GM08714 (cell line): Measurements from ENCODE around the gene PIGP.
"Not testable (repeated sequence)": the region's sequence is repeated elsewhere in the genome, so short reads cannot be mapped to it uniquely, and the experiment has no call there.

Experiments
- H3K4me3 ChIP-seq: fragments of 200-500 bp; sonication (Bioruptor generic); 2 replicates; pipeline ENCODE4 v1.5.1; 2014; ENCODE audit warnings: mild to moderate bottlenecking, low read length, inconsistent platforms
- ZNF274 ChIP-seq: IDR thresholded peaks from 2 replicates; pipeline ENCODE4 v1.6.1; 2012; ENCODE audit warnings: mild to moderate bottlenecking, low read depth, low read length

The PIGP gene

DNA sequence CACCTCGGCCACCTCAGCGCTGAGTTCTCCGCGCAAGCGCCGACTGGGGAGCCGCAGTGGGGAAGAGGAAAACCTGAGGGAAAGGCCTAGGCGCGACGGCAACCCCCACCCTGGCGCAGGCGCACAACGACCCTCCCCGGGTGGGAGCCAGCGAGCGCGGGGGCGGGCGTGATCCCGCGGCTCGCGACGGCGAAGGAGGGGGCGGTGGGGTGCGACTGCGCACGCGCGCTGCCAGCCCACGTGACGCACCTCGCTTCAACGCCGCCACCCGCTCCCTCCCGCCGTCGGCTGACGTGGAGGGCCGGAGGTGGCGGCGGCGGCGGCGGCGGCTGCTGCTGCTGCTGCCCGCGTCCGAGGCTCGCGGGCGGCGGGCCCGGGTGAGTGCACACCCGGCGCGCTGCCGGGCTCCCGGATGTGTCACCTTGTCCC lies at the start of gene PIGP, which contains the start of gene TTC3:
Gene PIGP (minus strand): TSS at position 84 of the 429 bp plus-strand sequence. CDS start 556 bp downstream, outside the sequence.
Gene TTC3 (plus strand): TSS at position 267 of the 429 bp plus-strand sequence. CDS start 14,004 bp downstream, outside the sequence.
- peak within 1 kb of the TSS; percentile 82 for H3K4me3 ChIP-seq
- TF ChIP-seq ZNF274: no peak

DNA sequence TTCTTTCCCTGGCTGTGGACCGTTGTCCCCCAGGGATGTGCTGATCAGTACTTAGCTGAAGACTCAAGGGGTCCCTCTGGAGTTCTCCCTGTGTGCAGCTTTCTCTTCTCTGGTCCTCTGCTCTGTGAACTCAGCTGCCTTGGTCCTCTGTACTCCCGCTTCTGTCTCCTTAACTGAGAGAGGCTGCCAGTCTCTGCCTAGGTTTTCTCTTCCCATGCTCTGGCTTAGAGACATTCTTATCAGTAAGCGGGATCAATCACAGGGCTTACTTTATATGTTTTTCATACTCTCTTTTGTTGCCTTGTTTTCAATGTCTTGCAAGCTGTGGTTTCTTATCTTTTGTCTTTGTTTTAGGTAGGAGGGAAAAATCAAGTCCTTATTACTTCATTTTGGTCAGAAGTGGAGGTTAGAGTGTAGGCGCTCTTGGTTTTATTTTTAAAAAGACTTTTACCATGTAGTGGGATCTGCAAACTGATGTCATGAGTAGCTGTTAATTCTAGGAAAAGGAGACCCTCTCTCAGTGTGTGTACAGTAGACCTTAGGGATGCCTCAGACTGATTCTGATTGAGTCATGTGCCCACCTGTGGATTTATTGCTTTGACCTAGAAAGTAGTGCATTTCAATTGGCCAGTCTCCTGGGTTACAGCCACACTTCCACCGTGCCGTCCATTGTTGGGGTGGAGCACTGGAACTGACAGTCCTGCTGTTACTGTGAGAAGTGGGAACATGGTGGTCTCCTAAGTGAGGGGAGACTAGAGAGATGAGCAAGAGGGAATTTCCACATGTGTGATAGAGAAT lies 46.7 kb upstream of the PIGP start:
- no peak for TF ChIP-seq ZNF274
- no peak overlapping the region for H3K4me3 ChIP-seq

DNA sequence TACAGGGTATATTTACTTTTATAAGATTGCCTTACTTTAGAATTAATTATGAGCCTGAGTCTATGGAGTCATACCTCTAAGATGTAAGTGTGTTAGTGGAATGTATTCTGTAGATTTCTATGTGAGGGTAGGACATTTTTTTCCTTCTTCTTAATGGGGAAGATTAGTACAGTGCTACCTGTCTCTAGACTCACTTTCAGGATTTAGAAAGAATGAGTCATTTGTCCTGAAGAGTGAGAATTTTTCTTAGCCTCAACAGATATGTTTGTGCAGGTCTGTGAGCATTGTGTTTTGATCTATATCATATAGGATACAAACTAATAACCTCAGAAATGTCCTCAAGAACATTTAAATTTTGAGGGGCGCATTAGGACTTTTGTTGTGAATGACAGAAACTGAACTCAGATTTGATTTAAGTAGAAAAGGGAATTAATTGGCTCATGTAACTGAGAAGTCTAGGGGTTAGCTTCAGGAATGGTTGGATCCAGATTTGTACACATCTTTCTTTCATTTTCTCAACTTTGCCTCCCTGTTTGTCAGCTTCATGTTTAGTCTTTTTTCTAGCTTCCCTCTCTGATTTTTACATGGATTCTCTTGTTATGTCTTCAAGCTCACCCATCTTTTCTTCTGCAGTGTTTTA lies 45.4 kb upstream of the PIGP start:
- no peak overlapping the region for H3K4me3 ChIP-seq
- no peak for TF ChIP-seq ZNF274

- TF ChIP-seq ZNF274: no peak
- H3K4me3 ChIP-seq: no peak overlapping the region
Observed at GRCh38 chr21:37117204-37117603, 44.3 kb upstream of the PIGP start.

DNA sequence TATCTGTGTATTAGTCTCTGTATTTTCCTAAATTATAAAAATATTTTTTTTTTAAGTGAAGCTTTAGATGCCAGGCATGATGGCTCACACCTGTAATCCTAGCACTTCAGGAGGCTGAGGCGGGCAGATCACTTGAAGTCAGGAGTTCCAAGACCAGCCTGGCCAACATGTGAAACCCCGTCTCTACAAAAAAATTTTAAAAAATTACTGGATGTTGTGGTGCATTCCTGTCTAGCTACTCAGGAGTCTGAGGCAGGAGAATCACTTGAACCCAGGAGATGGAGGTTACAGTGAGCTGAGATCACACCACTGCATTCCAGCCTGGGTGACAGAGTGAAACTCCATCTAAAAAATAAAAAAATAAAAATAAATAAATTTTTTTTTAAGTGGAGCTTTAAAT lies 43.6 kb upstream of the PIGP start:
- H3K4me3 ChIP-seq: not testable (repeated sequence)

DNA sequence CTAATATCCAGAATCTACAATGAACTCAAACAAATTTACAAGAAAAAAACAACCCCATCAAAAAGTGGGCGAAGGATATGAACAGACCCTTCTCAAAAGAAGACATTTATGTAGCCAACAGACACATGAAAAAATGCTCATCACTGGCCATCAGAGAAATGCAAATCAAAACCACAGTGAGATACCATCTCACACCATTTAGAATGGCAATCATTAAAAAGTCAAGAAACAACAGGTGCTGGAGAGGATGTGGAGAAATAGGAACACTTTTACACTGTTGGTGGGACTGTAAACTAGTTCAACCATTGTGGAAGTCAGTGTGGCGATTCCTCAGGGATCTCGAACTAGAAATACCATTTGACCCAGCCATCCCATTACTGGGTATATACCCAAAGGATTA lies 41.4 kb upstream of the PIGP start:
- H3K4me3 ChIP-seq: not testable (repeated sequence)

GRCh38 chr21:37111029-37111428 lies 38.2 kb upstream of the PIGP start:
- not testable (repeated sequence) for H3K4me3 ChIP-seq

GRCh38 chr21:37106998-37107397 lies 34.1 kb upstream of the PIGP start:
- no peak overlapping the region for H3K4me3 ChIP-seq
- TF ChIP-seq ZNF274: no peak

DNA sequence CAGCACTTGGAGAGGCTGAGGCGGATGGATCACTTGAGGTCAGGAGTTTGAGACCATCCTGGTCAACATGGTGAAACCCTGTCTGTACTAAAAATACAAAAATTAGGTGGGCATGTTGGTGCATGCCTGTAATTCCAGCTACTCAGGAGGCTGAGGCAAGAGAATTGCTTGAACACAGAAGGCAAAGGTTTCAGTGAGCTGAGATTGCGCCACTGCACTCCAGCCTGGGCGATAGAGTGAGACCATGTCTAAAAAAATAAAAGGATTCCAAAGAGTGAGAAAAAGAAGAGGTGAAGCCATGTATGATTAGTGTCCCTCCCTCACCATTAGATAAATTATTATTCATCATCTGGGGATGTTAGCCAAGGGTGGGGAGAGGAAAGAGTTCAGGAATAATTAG lies 29.9 kb upstream of the PIGP start:
- not testable (repeated sequence) for H3K4me3 ChIP-seq

GRCh38 chr21:37101384-37101783 lies 28.5 kb upstream of the PIGP start:
- no peak overlapping the region for H3K4me3 ChIP-seq
- TF ChIP-seq ZNF274: no peak

GRCh38 chr21:37100316-37100715 lies 27.4 kb upstream of the PIGP start:
- no peak for TF ChIP-seq ZNF274
- no peak overlapping the region for H3K4me3 ChIP-seq

- no peak for TF ChIP-seq ZNF274
- no peak overlapping the region for H3K4me3 ChIP-seq
Observed at GRCh38 chr21:37098751-37099150, 25.9 kb upstream of the PIGP start.

DNA sequence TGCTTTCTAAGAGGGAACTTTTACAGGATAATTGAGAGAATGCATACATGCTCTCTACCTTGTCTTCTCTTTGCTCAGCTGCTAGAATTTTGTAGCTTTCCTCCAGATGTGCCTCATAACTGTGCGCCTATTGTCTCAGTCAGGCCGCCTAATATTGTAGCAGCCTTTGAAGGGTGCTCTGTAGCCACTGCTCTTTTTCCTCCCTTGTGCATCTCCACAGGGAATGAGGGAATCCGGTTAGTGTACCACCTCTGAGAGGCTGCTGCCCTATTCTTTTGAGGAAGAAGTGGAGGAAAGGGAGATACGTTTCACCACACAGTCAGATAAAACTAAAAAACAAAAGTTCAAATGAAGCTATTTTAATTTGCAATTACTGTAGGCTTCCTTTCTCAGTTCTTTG lies 22.9 kb upstream of the PIGP start:
- no peak overlapping the region for H3K4me3 ChIP-seq
- no peak for TF ChIP-seq ZNF274

GRCh38 chr21:37093977-37094376 lies 21.1 kb upstream of the PIGP start:
- no peak for TF ChIP-seq ZNF274
- H3K4me3 ChIP-seq: no peak overlapping the region

GRCh38 chr21:37088186-37088735 lies 15.4 kb upstream of the PIGP start:
- TF ChIP-seq ZNF274: no peak
- H3K4me3 ChIP-seq: no peak overlapping the region
